GM23338 (cell line): ENCODE measurements around the gene ARHGEF2.

Source experiments
- CREB1 ChIP-seq: fragments of 250-450 bp; sonication (Bioruptor Pico); IDR thresholded peaks from 2 replicates; pipeline ENCODE4 v1.5.0; 2020; ENCODE audit warnings: low read depth, mild to moderate bottlenecking, moderate library complexity
- EZH2 ChIP-seq: fragments of 200-600 bp; sonication (generic); IDR thresholded peaks from one replicate; pipeline ENCODE4 v1.8.0; 2017; ENCODE audit warnings: antibody characterized with exemption, mild to moderate bottlenecking, low read depth; ENCODE audit not compliant: unreplicated experiment
- EZH2phosphoT487 ChIP-seq: fragments of 200-600 bp; sonication (generic); IDR thresholded peaks from one replicate; pipeline ENCODE4 v1.8.1; 2018; ENCODE audit warnings: antibody characterized with exemption; ENCODE audit not compliant: unreplicated experiment
- JUNB ChIP-seq: IDR thresholded peaks from one replicate; pipeline ENCODE4 v1.6.1; 2016; ENCODE audit warnings: antibody characterized with exemption; ENCODE audit not compliant: unreplicated experiment
- NANOG ChIP-seq: IDR thresholded peaks from 2 replicates; pipeline ENCODE4 v1.6.1; 2016; ENCODE audit warnings: antibody characterized with exemption, borderline replicate concordance
- POLR2AphosphoS5 ChIP-seq: IDR thresholded peaks from 2 replicates; pipeline ENCODE4 v1.6.1; 2016; ENCODE audit warnings: antibody characterized with exemption, low read depth
- ZNF114 ChIP-seq: fragments of 250-450 bp; sonication (Bioruptor Pico); IDR thresholded peaks from 2 replicates; pipeline ENCODE4 v1.5.0; 2020; ENCODE audit warnings: mild to moderate bottlenecking, moderate library complexity
- TF ChIP-seq, protein P1 (sequence below), 2 experiments: fragments of 200-600 bp in 1 of 2; sonication (generic) in 1 of 2; conservative IDR thresholded peaks; 2 replicates each; pipeline versions ENCODE4 v1.5.1 to v1.6.1; 2016 to 2017; ENCODE audit warnings: antibody characterized with exemption in 2 of 2, low read depth in 2 of 2, mild to moderate bottlenecking in 2 of 2, moderate library complexity in 1 of 2
- TF ChIP-seq, protein P2 (sequence below): IDR thresholded peaks from one replicate; pipeline ENCODE4 v1.6.1; 2018; ENCODE audit warnings: antibody characterized with exemption; ENCODE audit not compliant: unreplicated experiment
- TF ChIP-seq, protein P3 (sequence below): IDR thresholded peaks from 2 replicates; pipeline ENCODE4 v1.6.1; 2016; ENCODE audit warnings: antibody characterized with exemption

DNA sequence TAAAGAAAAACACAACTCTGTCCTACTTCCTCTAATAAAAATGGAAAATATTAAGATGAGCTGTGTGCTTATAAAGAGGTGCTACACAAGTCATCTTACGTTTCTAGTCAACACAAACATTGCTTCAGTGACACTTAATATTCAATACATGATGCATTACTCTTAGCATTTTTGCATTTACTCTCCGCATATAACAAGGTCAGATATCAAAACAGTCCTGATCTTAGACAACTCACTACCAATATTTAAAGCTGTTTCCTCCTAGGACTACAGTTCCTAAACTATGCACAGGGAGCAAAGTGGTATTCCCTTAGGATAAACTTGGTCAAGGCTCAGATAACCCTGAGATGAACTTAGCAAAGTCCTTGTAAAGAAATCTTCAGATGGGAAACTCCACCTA is 79.5 kb downstream of the ARHGEF2 start:
- TF ChIP-seq POLR2AphosphoS5 (no peak), EZH2phosphoT487 (no peak), NANOG (no peak), JUNB (no peak), EZH2 (no peak), ZNF114 (no peak), CREB1 (CRISPR knock-in tag) (no peak)
- TF ChIP-seq, protein P1, sequence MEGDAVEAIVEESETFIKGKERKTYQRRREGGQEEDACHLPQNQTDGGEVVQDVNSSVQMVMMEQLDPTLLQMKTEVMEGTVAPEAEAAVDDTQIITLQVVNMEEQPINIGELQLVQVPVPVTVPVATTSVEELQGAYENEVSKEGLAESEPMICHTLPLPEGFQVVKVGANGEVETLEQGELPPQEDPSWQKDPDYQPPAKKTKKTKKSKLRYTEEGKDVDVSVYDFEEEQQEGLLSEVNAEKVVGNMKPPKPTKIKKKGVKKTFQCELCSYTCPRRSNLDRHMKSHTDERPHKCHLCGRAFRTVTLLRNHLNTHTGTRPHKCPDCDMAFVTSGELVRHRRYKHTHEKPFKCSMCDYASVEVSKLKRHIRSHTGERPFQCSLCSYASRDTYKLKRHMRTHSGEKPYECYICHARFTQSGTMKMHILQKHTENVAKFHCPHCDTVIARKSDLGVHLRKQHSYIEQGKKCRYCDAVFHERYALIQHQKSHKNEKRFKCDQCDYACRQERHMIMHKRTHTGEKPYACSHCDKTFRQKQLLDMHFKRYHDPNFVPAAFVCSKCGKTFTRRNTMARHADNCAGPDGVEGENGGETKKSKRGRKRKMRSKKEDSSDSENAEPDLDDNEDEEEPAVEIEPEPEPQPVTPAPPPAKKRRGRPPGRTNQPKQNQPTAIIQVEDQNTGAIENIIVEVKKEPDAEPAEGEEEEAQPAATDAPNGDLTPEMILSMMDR (conservative IDR thresholded peaks at IDR 0.05; ENCODE audit: low read depth in 2 of 2), result no peak
- TF ChIP-seq, protein P2, sequence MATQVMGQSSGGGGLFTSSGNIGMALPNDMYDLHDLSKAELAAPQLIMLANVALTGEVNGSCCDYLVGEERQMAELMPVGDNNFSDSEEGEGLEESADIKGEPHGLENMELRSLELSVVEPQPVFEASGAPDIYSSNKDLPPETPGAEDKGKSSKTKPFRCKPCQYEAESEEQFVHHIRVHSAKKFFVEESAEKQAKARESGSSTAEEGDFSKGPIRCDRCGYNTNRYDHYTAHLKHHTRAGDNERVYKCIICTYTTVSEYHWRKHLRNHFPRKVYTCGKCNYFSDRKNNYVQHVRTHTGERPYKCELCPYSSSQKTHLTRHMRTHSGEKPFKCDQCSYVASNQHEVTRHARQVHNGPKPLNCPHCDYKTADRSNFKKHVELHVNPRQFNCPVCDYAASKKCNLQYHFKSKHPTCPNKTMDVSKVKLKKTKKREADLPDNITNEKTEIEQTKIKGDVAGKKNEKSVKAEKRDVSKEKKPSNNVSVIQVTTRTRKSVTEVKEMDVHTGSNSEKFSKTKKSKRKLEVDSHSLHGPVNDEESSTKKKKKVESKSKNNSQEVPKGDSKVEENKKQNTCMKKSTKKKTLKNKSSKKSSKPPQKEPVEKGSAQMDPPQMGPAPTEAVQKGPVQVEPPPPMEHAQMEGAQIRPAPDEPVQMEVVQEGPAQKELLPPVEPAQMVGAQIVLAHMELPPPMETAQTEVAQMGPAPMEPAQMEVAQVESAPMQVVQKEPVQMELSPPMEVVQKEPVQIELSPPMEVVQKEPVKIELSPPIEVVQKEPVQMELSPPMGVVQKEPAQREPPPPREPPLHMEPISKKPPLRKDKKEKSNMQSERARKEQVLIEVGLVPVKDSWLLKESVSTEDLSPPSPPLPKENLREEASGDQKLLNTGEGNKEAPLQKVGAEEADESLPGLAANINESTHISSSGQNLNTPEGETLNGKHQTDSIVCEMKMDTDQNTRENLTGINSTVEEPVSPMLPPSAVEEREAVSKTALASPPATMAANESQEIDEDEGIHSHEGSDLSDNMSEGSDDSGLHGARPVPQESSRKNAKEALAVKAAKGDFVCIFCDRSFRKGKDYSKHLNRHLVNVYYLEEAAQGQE, result no peak
- TF ChIP-seq, protein P3, sequence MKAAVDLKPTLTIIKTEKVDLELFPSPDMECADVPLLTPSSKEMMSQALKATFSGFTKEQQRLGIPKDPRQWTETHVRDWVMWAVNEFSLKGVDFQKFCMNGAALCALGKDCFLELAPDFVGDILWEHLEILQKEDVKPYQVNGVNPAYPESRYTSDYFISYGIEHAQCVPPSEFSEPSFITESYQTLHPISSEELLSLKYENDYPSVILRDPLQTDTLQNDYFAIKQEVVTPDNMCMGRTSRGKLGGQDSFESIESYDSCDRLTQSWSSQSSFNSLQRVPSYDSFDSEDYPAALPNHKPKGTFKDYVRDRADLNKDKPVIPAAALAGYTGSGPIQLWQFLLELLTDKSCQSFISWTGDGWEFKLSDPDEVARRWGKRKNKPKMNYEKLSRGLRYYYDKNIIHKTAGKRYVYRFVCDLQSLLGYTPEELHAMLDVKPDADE, result no peak
